Stimulated activated CD8-positive, alpha-beta memory T cell treated with anti-CD3 and anti-CD28 coated beads, Interleukin-4, amount 100 ng/mL, for 48 hours (primary cell): Measurements from ENCODE around the gene SMCHD1.
"Not testable (repeated sequence)": the region's sequence is repeated elsewhere in the genome, so short reads cannot be mapped to it uniquely, and the experiment has no call there.

Experiments
- DNase-seq: peaks from one replicate; pipeline ENCODE4 v3.0.0-alpha.2; 2020

The SMCHD1 gene

DNA sequence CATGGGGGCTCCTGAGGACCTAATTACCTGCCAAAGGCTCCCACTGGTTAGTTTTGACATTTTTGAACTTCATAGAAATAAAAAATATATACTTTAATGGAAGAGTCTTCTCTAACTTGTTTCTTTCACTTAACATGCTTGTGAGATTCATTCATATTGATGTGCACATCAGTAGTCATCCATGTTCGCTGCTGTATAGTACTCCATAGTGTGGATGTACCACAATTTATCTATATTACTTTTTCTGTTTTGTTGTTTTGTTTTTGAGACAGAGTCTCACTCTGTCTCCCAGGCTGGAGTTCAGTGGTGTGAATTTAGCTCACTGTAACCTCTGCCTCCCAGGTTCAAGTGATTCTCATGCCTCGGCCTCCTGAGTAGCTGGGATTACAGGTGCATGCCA is 168.4 kb downstream of the SMCHD1 start:
- no peak for DNase-seq

DNA sequence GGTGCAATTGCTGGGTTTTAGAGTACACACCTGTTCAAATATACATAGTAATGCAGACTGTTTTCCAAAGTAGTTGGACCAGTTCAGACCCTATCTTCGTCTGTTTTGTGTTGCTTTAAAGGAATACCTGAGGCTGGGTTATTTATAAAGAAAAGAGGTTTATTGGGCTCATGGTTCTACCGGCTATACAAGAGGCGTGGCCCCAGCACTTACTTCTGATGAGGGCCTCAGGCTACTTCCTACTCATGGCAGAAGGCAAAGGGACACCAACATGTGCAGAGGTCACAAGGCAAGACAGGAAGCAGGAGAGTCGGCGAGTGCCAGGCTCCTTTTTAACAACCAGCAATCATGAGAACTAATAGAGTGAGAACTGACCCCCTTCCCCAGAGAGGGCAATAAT is 169.3 kb downstream of the SMCHD1 start:
- no peak for DNase-seq

DNA sequence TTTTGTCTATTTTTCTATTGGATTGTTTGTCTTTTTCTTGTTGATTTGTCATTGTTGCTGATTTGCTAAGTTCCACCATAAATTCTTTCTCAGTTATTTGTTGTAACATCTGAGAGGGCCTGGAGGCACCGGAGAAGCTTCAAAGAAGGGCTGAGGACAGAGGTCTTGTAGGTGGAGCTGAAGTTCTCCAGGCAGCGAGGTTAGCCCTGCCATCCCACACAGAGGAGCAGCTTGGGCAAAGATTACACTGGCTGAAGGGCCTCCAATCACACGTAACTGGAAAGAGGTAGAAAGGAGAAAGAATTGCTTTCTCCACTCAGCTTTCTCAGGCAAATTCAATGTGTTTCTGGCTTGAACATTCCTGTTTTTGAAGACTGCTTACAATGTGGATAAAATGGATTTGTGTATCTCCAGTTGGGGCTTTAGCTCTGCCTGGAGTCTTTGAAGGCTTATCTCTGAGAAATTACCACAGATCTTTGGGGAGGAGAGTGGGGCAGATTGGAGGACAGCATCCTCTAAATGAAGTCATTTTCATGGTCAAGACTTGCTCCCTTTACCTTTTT is 170.2 kb downstream of the SMCHD1 start:
- DNase-seq, result no peak

DNA sequence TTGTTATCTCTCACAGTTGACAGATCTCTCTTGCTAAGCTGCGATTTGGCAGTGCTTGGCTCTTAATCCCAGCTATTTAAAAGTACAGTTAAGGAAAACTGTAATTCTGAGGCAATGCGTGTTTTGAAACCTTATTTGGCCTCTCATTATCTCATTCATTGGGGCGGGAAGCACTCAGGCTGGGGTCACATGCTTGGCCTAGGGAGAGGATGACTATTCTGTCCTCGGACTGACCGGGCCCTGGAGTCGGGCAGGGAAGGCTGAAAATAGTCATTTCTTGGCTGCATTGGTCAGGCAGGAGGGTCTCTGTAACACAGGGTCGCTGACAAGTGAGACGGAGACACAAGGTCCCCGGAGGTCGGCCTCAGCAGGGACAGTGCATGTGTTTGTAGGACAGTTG is 171.1 kb downstream of the SMCHD1 start:
- no peak for DNase-seq

DNA sequence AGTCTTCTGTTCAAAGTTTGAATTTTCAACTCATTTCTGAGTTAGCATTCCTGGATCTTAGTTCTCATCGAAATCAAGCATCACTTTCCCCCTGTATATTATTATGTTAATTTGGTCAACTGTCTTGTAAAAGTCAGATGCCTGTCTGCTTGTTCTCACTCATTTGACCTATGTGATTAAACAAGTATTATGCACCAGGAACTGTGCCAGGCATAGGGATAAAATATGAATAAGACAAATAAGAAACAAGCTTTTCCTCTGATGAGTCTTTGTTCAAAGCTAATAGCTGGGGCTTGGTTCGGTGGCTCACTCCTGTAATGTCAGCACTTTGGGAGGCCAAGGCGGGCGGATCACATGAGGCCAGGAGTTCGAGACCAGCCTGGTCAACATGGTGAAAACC is 171.5 kb downstream of the SMCHD1 start:
- no peak for DNase-seq

DNA sequence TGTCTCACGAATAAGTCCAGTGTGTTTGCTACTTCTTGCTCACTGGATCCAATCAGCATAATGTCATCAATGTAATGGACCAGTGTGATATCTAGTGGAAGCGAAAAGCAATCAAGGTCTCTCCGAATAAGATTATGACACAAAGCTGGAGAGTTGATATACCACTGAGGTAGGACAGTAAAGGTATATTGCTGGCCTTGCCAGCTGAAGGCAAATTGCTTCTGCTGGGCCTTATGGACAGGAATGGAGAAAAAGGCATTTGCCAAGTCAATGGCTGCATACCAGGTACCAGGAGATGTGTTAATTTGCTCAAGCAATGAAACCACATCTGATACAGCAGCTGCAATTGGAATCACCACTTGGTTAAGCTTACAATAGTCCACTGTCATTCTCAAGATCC is 180.6 kb downstream of the SMCHD1 start:
- not testable (repeated sequence) for DNase-seq

DNA sequence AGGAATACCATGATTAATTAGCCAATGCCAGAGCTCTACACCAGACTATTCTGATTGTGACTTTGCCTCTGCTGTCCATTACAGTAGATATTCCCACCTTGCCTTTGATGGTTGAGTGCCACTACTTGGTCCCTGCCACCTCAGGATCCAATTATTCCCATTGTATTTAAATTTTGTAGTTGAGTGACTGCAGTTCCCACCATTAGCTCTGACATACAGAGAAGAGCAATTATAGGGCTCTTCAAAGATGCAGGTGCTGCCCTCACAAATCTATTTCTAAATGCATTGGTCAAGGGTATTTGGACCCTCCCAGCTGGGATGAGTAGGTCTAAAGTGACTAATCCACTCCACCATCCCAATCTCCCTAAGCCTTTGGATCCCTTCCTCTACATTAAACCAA is 181.8 kb downstream of the SMCHD1 start:
- not testable (repeated sequence) for DNase-seq

DNA sequence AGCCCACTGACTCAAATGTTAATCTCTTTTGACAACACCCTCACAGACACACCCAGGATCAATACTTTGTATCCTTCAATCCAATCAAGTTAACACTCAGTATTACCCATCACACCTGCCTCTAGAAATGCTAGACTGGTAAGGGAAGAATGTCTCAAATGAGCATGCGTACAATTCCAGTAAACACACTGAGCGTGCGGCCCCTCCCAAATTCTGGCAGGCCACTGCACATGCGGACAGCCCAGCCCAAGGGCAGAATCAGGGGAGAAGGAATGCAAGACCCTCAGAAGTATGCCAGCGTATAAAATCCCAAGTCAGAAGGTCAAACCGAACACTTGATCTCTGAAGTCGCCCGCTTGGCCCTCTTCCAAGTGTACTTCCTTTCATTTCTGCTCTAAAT is 183.7 kb downstream of the SMCHD1 start:
- DNase-seq, result no peak

DNA sequence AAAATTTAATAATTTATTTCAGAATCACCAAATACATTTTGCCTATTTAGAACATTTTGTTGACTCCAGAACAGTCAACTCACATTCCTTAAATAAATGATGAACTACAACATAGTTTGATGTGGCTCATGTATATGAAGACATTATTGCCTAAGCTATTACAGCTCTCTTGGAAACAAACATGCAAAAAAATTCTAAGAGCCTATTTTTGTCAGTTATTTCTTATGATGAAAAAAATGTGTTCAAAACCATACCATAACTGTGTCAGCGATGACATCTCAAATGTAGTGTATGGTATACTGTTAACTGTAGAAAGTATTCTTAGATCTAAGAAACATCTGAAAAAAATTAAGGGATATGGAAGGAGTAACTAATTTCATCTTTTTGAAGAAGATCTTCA is 185.0 kb downstream of the SMCHD1 start:
- no peak for DNase-seq

DNA sequence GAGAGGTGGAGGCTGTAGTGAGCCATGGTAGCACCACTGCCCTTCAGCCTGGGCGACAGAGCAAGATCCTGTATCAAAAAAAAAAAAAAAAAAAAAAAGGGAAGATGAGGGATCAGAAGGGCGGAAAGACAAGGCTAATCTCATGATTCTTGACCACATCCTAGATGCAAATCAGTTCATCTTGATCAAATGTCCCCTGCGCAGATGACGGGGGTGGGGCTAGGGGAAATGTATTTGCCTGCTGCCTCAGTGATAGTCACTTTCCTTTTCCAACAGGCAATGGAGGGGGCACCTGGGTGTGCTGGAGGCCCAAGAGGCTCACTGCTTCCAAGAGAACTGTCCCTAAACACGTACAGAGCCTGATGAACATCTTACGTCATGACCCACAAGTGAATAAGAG is 187.6 kb downstream of the SMCHD1 start:
- no peak for DNase-seq

DNA sequence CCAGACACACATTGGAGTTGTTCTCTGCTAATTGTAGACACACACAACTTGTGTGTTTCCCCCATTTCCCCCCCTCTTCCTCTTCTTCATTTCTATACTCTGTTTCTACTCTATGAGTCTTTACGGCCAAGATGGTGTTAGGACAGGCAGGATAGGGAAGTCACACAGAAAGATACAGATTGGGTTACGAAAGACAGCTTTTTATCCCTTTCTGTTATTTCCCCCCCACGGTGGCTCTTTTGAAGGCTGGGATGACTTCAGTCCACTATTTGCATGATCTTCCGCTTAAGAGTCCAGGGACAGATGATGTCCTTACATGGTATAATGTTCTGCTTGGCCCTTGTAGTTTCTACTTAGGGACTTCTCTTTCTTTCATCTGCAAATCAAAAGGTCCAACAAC is 189.6 kb downstream of the SMCHD1 start:
- no peak for DNase-seq

DNA sequence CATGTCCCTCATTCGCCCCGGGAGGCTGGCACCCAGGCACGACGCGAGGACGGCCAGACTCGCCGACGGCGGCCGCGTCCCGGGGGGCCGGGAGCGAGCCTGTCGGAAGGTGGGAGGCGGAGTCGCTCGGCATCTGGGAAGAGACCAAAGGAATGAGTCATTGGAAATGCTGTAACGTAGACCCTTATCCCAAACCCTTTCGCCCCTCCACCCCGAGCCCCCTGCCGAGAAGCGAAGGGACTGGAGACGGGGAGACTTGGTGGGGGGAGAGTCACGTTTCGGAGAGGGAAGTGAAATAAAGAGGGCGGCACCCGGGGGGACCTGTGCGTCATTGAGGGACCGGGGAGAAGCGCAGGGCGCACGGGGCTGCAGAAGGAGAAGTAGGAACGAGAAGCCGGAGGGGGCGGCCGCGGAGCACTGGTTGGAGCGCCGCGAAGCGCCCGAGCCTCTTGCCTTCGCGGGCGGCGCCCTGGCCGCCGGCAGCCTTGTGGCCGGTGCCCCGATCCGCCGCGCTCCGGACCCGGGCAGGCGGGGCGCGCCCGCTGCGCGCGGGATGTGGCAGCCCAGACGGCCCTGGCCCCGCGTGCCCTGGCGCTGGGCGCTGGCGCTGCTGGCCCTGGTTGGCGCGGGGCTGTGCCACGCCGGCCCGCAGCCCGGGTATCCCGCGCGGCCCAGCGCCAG is 191.2 kb downstream of the SMCHD1 start, which contains the start of gene EMILIN2:
EMILIN2 (plus strand) TSS at position 371 of the 681 bp plus-strand sequence; CDS start at position 554, 183 bp downstream.
- peak; percentile 70 for DNase-seq

DNA sequence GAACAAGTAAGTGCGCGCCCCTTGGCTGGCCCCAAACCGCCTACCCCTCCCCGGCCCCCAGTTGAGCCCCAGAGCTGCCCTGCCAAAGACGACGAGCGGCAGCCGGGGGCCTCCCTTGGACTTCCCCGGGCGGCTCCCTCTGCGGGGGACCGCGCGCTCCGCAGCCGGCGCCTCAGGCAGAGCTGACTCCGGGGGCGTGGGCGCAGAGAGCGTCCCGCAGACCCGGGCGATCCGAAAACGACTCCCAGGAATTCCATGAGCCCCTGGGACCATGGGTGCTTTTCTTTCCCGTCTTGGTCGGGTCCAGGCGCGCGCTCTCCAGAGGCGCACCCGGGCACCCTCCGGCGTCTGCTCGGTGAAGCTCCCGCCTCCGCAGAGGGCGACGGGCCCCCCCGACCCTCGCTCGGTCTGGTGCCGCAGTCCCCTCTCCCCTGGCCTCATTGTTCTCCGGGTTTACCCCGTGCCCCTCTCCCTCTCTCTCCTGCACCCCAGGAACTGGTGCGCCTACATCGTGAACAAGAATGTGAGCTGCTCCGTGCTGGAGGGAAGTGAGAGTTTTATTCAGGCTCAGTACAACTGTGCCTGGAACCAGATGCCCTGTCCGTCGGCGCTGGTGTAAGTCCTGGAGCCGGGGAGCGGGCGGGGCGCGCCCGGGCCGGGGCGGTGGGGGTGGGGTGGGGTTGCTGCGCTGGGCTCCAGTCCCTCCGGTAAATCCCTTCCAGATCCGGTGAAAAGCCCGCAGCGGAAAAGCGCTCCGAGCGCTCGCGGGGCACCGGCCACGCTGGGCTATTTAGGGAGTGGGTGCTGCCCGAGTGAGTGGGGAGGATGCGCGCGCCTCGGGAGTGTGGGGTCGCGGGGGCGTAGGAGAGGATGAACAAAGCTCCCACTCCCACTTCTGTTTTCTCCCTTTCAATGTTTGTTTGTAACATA is 192.1 kb downstream of the SMCHD1 start:
- peak; percentile 54 for DNase-seq

DNA sequence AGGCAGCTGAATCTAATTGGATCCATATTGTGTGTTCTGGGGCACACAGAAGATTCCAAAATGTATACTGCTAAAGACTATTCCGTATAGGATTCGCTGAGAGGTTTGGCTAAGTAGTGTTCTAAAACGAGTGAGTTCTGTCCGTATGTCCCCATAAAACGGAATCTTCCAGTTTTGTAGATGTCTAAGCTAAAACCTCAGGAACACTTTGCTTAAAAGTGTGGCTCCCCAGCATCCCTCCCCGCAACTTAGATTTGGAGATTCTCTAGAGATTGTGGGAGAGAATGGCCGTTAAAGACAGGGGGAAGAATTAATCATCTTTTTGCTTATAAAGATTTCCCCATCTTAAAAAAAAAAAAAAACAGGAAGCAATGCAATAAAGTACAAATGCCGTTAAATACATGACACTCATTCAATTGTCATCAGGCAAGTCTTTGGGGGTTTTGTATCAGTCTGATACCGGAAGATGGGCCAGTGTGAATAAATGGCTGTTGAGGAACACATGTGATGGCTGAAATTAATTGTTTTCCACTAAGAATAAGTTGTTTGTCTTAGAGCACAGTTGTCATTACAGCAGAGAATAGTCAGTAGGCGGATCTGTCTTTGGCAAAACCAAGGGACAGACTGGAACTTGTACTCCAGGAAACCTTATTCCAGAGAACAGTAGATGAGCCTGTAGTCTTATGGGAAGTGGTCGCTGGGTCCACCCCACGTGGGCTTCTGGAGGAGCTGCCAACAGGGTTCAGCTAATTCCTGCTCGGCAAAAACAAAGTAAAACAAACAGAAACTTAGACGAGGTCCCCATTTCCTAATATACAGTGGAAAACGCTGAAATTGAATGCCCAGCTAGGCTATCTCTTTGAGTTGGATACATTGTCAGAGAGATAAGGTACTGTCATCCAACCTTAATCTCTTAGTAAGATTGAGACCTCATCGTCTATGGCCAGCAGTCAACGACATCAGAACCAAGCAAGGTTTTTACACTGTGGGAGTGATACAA is 193.0 kb downstream of the SMCHD1 start:
- DNase-seq, result no peak

DNA sequence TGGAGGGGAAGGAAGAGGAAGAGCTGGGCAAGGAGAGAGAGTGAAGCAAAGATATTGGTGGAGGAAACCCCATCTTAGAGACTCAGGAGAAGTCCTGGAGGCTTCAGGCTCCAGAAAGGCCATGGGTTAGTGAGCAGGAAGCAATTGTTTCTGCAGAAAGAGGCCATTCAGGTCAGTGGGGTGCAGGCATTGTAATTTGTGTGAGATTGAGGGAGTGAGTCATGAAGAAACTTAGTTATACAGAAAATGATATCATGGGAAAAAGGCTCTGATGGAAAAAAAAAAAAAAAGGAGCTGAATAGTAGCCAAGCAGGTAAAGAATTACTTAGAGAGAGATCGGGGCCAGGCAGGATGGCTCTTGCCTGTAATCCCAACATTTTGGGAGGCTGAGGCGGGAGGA is 195.3 kb downstream of the SMCHD1 start:
- no peak for DNase-seq

DNA sequence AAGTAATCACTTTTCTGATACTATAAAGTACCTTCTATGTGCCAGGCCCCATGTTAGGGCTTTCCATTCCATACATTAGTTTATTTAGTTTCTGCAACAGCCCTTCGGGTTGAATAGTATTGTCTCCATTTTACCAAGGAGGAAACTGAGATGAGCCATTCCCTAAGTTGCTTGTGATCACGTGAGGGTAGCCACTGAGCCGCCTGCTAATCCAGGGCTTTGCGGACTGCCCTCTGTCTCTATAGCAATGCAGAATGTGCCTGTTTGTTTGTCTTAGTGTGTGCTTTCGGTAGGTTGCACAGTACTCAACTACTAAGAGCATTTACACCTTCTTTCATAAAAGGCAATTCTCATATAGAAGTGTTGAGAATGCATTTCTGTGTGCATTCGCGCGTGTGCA is 196.2 kb downstream of the SMCHD1 start:
- no peak for DNase-seq

DNA sequence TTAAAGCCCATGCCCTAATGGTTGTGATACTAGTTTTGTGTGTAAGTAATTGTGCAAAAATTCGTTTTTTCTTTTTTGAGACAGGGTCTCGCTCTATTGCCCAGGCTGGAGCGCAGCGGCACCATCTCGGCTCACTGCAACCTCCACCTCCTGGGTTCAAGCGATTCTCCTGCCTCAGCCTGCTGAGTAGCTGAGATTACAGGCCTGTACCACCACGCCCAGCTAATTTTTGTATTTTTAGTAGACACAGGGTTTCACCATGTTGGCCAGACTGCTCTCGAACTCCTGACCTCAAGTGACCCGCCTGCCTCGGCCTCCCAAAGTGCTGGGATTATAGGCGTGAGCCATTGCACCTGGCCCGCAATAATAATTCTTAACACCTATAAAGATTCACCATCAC is 196.9 kb downstream of the SMCHD1 start:
- not testable (repeated sequence) for DNase-seq

DNA sequence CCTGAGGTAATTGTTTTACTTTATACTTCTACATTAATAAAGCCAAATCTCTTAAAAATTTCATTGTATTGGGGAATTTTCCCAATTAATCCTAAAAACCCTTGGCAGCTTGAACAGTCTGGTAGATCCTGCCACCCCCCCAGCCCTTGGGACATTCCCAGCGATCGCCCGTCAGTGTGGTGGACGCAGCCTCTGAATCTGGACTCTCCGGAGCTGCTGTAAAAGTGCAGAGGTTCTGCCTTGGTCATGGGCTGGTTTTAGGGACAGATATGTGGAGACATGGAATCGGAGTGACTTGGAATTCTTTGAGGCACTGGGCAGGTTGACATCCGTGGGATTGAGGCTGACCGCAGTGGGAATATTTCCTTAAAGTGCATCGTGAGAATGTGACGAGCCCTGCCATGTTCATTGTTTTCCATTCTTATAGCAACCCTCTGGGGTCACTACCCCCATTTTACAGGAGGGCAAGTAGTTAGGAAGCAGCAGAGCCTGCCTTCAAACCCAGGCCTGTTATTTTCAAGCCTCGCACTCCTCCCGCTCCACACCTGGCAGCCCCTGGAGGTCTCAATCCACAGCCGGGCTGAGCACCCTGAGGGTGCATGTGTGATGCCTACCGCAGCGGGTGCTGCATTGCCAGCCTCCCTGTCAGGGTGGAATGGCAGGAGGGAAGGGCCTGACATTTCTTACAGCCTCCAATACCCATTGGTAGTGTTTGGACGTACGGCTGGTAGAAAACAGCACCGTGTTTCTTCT is 197.8 kb downstream of the SMCHD1 start:
- no peak for DNase-seq

DNA sequence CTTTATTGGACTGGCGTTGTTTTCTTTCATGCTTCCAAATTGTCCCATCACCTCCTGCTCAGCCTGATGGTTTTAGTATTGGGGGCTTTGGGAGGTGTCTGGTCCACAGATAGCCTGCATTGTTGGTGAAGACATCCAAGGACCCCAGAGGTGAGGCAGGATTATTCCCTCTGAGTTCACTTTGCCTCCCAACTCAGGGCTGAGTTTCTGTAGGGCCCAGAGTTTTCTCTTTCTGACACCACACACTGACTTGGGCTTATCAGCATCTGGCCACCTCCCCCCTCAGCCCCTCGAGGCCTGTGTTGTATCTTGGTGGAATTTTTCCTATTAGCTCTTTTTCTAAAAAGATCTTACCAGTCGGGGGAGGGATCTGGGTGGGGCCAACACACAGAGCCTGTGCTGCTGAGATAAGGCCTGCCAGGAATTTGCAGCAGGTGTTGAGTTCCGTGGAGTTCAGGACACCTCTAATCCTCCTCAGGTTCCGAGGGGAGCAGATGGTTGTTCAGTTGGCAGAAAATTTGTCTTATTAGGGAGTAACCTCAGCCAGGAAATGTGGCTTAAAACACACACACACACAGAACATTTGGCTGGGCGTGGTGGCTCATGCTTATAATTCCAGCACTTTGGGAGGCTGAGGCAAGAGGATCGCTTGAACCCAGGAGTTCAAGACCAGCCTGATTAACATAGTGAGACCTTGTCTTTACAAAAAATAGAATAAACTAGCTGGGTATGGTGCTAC is 198.6 kb downstream of the SMCHD1 start:
- DNase-seq, result no peak
